Activated CD4-positive, alpha-beta T cell treated with anti-CD3 and anti-CD28 coated beads for 24 hours (primary cell): ENCODE measurements around the gene PSMD8.
"Not testable (repeated sequence)": the region's sequence is repeated elsewhere in the genome, so short reads cannot be mapped to it uniquely, and the experiment has no call there.

Experiments used
- DNase-seq, 2 donors: peaks; one replicate each; pipeline ENCODE4 v3.0.0-alpha.2; 2020; ENCODE audit warnings: low read depth in 2 of 2

The PSMD8 gene

DNA sequence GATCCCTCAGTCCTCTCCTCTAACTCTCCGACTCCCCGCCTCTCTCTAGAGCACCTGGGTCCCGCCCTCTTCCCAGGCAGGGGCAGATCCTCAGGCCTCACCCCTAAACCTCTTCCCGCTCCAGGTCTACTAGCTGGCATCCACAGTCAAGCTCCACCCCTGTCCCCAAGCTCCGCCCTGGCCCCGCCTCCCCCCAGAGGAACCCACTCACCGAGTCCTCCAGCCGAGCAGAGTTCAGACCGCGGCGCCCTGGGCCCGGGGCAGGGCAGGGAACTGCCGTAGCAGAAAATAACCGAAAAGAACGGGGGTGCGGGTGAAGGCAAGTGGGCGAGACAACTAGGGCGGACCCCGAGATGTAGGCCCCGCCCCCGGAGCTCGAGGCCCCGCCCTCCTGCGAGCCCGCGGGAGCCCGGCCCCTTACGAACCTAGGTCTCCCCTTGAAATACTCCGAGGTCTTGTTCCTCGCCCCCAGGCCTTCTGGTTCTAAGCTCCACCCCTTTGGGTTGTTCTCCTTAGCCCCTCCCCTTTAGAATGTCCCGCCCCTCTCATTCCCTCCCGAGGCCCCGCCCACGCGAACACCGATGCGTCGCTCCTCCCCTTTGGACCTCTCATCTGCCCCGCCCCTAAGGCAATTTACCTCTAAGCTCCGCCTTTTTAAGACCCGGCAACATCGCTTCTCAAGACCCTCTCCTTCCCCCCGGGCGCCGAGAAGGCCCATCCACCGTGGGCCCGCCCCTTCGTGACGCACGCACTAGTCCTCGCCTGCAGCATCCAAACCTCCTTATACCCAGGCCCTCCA is 13.4 kb downstream of the PSMD8 start, which contains the start of gene GGN:
TSS of gene GGN (minus strand) at position 485 of the 799 bp plus-strand sequence. CDS start 773 bp downstream, outside the sequence.
- DNase-seq = peak; percentile 64 to 73

DNA sequence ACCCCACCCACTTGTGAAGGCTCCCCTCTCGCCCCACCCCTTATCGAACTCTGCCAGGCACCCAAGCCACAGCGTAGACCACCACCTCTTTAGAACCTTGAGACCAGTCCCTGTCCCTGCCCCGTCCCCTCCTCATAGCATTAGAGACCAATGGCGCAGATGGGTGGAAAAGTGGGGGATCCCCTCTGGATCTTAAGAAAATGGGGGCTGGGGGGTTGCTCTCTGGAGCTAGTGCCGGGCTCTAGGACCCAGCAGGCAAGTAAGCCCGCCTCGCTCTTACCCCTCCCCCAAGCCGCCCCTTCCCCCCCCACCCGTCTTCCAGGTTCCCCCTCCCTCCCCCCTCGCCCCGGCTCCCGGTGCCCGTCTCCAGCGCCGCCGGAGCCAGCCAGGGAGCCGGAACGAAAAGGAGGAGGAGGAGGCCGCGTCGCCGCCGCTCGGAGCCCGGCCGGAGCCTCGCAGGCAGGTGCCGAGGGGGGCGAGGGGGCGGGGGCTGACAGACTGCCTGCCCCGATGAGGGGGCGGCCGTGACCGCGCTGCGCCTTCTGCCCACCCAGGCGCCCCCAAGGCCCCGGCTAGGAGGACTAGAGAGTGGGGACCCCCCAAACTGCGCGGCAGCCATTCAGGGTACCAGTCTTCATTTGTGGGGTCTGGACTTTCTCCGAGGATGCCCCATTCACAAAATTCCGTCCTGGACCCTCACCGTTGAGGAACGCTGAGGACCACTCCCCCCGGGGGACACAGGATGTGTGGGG is 14.2 kb downstream of the PSMD8 start, which contains the start of gene SPRED3:
TSS of gene SPRED3 (plus strand) at position 349 of the 752 bp plus-strand sequence. CDS start 1,606 bp downstream, outside the sequence.
- no peak for DNase-seq

- DNase-seq = no peak
Observed at GRCh38 chr19:38389101-38389925, 14.9 kb downstream of the PSMD8 start.

- DNase-seq = no peak
Observed at GRCh38 chr19:38389957-38390924, 15.9 kb downstream of the PSMD8 start.

DNA sequence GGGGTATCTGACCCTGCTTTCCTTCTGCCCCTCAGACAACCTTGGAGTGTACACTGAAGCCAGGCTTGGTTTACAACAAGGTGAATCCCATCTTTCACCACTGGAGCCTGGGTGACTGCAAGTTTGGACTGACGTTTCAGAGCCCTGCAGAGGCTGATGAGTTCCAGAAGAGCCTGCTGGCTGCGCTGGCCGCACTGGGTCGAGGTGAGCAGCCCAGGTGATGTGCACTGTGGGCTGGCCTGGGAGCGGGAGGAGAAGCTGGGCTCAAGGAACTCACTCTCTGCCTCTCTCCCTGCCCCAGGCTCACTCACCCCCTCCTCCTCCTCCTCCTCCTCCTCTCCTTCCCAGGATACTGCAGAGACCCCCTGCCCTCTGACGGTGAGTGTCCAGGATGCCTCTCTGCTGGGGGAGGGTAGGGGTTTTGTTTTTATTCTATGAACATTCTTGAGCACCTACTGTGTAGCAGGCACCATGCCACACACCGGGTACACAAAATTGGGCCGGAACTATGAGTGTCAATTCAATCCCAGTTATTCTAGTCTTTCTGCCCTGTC is 17.6 kb downstream of the PSMD8 start:
- DNase-seq = no peak

DNA sequence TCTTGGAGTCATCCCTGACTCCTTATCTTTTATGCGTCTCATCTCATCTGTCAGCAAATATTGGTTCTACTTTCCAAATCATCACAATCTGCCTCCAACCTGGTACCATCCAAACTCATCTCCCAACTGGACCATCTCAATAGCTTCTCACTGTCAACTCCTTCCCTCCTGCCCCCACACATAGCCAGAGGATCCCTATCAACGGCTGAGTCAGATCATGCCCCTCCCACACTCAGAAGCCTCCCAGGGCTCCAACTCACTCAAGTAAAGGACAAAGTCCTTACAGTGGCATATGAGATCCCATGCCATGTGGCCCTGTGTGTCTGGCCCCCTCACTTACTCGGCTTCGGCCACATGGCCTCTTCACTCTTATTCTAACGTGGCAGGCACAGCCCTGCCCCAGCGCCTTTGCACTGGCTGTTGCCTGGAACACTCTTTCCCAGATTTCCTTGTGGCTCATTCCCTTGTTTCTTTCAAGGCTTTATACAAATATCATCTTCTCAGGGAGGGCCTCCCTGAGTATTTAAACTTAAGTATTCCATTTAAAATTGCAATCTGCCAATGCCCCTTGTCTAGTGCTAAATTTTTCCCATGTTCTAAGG is 18.4 kb downstream of the PSMD8 start:
- no peak for DNase-seq

- DNase-seq = peak; percentile 48 to 62
Observed at GRCh38 chr19:38394488-38394887, 20.1 kb downstream of the PSMD8 start.

- no peak for DNase-seq
Observed at GRCh38 chr19:38395381-38396114, 21.2 kb downstream of the PSMD8 start.

- DNase-seq = no peak
Observed at GRCh38 chr19:38399081-38399480, 24.7 kb downstream of the PSMD8 start.

DNA sequence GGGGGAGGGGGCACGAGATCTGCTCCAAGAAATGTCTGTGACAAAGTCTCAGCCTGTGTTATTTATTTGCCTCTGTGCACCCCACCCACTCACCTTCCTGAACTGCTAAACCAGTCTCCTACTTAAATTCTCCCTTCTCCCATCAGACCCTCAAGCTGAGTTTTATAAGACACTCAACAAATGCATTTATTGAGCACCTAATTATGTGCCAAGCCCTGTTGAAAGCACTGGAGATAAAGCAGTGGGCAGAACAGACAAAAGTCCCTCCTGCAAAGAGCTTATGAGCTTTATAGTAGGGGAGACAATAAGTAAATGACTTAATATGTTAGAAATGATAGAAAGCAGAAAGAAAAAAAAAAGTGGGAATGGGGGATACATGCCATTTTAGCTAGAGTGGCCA is 25.2 kb downstream of the PSMD8 start:
- no peak for DNase-seq

DNA sequence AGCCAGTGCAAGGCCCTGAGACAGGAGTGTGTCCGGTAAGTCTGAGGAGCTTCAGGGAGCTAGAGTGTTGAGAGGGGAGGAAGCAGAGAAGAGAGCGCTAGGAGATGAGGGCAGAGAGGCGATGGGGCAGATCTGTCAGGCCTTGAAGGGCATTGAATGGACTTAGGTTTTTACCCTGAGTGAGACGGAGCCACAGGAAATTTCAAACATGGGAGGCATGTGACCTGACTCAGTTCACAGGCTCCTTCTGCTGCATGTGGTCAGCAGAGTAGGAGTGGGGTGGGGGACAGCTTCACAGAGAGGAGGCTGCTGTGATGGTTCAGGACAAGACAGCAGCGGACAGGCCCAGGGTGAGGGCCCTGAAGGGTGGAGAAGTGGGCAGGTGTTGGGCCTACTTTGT is 26.0 kb downstream of the PSMD8 start:
- DNase-seq = no peak

DNA sequence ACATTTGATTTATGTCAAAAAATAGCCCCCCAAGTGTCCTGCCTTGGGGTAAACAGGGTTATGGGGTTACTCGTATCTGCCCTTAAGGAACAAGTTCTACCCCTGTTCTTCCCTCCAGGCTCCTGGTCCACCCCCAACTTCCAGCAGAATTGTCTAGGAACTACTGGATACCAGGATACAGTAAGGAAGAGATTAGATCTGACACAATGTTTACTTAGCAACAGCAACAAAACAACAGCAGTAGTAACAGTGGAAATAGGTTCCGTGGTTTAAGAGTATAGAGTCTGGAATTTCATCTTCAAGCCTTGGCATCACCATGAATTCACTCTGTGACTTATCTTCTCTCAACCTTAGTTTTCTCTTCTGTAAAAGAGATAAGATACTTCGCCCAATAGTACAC is 26.8 kb downstream of the PSMD8 start:
- DNase-seq = no peak

DNA sequence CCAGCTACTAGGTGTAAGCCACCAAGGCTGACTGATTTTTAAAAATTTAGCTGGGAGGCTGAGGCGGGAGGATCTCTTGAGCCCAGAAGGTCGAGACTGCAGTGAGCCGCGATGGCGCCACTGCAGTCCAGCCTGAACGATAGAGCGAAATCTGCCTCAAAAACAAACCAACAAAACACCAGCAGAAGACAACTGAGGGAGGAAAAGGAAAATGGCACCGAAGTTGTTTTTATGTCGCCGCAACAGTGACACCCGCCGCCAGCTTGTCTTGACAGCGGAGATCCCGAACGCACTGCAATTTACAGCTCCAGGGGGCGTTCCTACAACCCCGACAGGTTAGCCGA is 28.2 kb downstream of the PSMD8 start:
- DNase-seq = no peak

- peak; percentile 94 to 96 for DNase-seq
Observed at GRCh38 chr19:38402967-38403674, 28.8 kb downstream of the PSMD8 start, which contains the start of gene FAM98C. FAM98C (plus strand) TSS chr19:38403093; CDS start chr19:38403154, 61 bp downstream.

GRCh38 chr19:38404858-38405257 is 30.5 kb downstream of the PSMD8 start:
- no peak for DNase-seq

DNA sequence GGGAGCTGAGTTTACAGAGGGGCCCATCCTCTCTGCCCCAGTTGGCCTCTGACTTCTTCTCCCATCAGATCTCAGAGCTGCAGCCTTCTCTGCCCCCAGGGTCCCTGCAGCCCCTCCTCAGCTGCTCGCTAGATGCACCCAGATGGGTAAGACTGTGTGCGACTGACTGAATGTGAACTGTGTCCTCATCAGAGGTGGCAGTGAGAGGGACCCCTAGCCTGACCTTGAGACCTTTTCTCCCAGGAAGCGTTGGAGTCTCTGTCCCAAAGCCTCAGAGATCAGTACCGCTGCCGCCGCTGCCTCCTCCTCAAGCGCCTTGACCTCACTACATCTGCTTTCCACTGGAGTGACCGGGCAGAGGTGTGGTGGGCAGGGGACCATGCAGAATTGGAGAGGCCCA is 30.9 kb downstream of the PSMD8 start:
- DNase-seq = no peak

DNA sequence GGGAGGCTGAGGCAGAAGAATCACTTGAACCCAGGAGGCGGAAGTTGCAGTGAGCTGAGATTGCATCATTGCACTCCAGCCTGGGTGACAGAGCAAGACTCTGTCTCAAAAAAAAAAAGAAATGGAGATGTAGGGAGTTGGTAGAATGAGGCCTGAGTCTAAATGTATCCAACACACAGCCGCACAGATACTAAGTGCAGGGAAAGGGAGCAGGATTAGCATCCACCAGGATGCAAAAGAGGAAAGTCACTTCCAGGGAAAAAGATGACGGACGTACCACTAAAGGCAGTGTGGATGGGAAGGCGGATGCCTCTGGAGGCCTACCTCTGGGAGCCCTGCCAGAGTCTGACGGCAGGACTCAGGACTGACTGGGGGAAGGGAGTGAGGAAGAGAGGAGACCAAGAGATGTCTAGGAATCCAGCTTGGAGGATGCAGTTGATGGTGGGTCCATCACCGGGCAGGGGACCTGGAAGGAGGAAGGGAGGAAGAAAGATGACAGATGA is 35.3 kb downstream of the PSMD8 start:
- DNase-seq = no peak

DNA sequence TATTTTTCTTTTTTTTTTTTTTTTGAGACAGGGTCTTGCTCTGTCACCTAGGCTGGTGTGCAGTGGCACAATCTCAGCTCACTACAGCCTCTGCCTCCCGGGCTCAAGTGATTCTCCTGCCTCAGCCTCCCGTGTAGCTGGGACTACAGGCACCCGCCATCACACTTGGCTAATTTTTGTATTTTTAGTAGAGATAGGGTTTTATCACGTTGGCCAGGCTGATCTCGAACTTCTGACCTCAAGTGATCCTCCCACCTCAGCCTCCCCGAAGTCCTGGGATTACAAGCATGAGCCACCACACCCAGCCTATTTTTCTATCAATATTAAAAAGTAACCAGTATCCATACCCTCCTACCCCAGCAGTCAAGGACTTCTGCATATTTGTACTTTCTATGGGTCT is 36.0 kb downstream of the PSMD8 start:
- DNase-seq = not testable (repeated sequence)
